ENCODE results near the gene PCMTD2.

The PCMTD2 gene

GRCh38 chr20:64217539-64218221 is 37.9 kb upstream of the PCMTD2 start:
- H3K4me1 Mint-ChIP-seq = peaks cover 19% of the 10 kb centered on the region

GRCh38 chr20:64219202-64219601 is 36.3 kb upstream of the PCMTD2 start:
- no peak overlapping the region for H3K4me3 Mint-ChIP-seq
- ATAC-seq (replicated peaks; ENCODE audit: extremely low read depth, poor library complexity, severe bottlenecking) (no peak), DNase-seq (ENCODE audit: low spot score in 2 of 2) (no peak)
- peaks cover 34% of the 10 kb centered on the region for H3K27me3 Mint-ChIP-seq
- H3K4me1 Mint-ChIP-seq = peaks cover 26% of the 10 kb centered on the region
- H3K36me3 Mint-ChIP-seq (ENCODE audit: insufficient read depth) = no peaks in the 10 kb centered on the region
- H3K27ac Mint-ChIP-seq (ENCODE audit: low read depth) = no peak overlapping the region
- no peaks in the 10 kb centered on the region for H3K9me3 Mint-ChIP-seq

More at GRCh38 chr20:64217539-64218221, 37.9 kb upstream of the PCMTD2 start:
- Mint-ChIP-seq H3K36me3 (ENCODE audit: insufficient read depth) (peaks cover 3% of the 10 kb centered on the region), H3K27ac (ENCODE audit: low read depth) (no peak overlapping the region), H3K9me3 (no peaks in the 10 kb centered on the region), H3K4me3 (no peak overlapping the region), H3K27me3 (peaks cover 20% of the 10 kb centered on the region)
- ATAC-seq (replicated peaks; ENCODE audit: extremely low read depth, poor library complexity, severe bottlenecking) = no peak
- no peak for DNase-seq (ENCODE audit: low spot score in 2 of 2)

DNA sequence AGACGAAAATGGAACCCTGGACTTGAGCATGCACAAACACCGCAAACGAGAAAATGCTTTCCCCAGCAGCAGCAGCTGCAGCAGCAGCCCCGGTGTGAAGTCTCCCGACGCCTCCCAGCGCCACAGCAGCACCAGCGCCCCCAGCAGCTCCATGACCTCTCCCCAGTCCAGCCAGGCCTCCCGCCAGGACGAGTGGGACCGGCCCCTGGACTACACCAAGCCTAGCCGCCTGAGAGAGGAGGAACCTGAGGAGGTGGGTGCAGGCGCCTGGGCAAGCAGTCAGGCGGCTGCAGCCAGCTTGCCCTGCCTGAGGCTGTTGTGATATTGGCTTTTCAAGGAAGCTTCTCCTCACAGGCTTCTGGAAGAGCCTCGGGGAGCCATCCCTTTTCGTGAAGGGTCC is 35.8 kb upstream of the PCMTD2 start:
- Mint-ChIP-seq H3K4me1 (peaks cover 26% of the 10 kb centered on the region), H3K4me3 (no peak overlapping the region), H3K27me3 (peaks cover 37% of the 10 kb centered on the region), H3K36me3 (ENCODE audit: insufficient read depth) (no peaks in the 10 kb centered on the region), H3K27ac (ENCODE audit: low read depth) (no peak overlapping the region), H3K9me3 (no peaks in the 10 kb centered on the region)
- no peak for ATAC-seq (replicated peaks; ENCODE audit: extremely low read depth, poor library complexity, severe bottlenecking)
- DNase-seq (ENCODE audit: low spot score in 2 of 2) = no peak

GRCh38 chr20:64220420-64220819 is 35.1 kb upstream of the PCMTD2 start:
- no peaks in the 10 kb centered on the region for H3K36me3 Mint-ChIP-seq (ENCODE audit: insufficient read depth)
- DNase-seq (ENCODE audit: low spot score in 2 of 2) = no peak
- H3K4me1 Mint-ChIP-seq = peaks cover 22% of the 10 kb centered on the region
- H3K27me3 Mint-ChIP-seq = peaks cover 37% of the 10 kb centered on the region
- H3K9me3 Mint-ChIP-seq = no peaks in the 10 kb centered on the region
- no peak overlapping the region for H3K4me3 Mint-ChIP-seq
- no peak overlapping the region for H3K27ac Mint-ChIP-seq (ENCODE audit: low read depth)
- ATAC-seq (replicated peaks; ENCODE audit: extremely low read depth, poor library complexity, severe bottlenecking) = no peak

DNA sequence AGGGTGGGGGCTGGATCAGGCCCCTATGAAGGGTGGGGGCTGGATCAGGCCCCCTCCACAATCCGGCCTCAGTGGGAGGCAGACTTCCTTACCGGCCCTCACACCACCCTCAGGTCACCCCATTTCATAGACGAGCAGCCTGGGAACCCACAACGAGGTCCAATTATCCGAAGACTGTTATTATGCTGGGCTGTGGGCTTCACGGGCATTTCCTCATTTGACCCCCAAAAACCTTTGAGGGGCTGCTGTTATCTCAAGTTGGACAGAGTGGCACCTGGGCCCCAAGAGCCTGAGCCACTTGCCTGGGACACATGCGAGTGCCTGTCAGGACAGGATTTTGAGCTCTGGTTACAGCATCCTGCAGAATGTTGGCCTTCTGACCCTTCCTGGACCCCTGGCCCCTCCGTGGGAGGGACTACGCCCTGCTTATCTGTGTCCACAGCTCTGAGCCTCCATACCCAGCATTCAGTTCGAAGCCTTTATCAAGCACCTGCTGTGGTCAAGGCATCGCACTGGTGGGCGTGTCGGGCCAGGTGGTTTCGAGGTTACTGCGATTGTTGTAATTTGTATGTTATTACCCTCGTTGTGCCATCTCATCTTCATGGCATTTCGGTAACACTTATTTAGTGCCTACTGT is 34.5 kb upstream of the PCMTD2 start:
- Mint-ChIP-seq H3K27me3 (peaks cover 37% of the 10 kb centered on the region), H3K9me3 (no peaks in the 10 kb centered on the region), H3K4me1 (peaks cover 22% of the 10 kb centered on the region), H3K36me3 (ENCODE audit: insufficient read depth) (no peaks in the 10 kb centered on the region), H3K27ac (ENCODE audit: low read depth) (no peak overlapping the region), H3K4me3 (no peak overlapping the region)
- DNase-seq (ENCODE audit: low spot score in 2 of 2) (no peak), ATAC-seq (replicated peaks; ENCODE audit: extremely low read depth, poor library complexity, severe bottlenecking) (no peak)

GRCh38 chr20:64222291-64222735 is 33.2 kb upstream of the PCMTD2 start:
- H3K27ac Mint-ChIP-seq (ENCODE audit: low read depth) = no peak overlapping the region
- no peaks in the 10 kb centered on the region for H3K36me3 Mint-ChIP-seq (ENCODE audit: insufficient read depth)
- H3K4me3 Mint-ChIP-seq = no peak overlapping the region
- DNase-seq (ENCODE audit: low spot score in 2 of 2) (no peak), ATAC-seq (replicated peaks; ENCODE audit: extremely low read depth, poor library complexity, severe bottlenecking) (no peak)
- H3K9me3 Mint-ChIP-seq = no peaks in the 10 kb centered on the region
- H3K27me3 Mint-ChIP-seq = peaks cover 37% of the 10 kb centered on the region
- peaks cover 32% of the 10 kb centered on the region for H3K4me1 Mint-ChIP-seq

- no peak for DNase-seq (ENCODE audit: low spot score in 2 of 2)
- no peak overlapping the region for H3K27ac Mint-ChIP-seq (ENCODE audit: low read depth)
- no peak for ATAC-seq (replicated peaks; ENCODE audit: extremely low read depth, poor library complexity, severe bottlenecking)
- H3K36me3 Mint-ChIP-seq (ENCODE audit: insufficient read depth) = no peaks in the 10 kb centered on the region
- no peaks in the 10 kb centered on the region for H3K9me3 Mint-ChIP-seq
- peaks cover 40% of the 10 kb centered on the region for H3K27me3 Mint-ChIP-seq
- no peak overlapping the region for H3K4me3 Mint-ChIP-seq
- H3K4me1 Mint-ChIP-seq = peaks cover 36% of the 10 kb centered on the region
Observed at GRCh38 chr20:64222851-64223525, 32.6 kb upstream of the PCMTD2 start.

GRCh38 chr20:64223526-64224067 is 32.0 kb upstream of the PCMTD2 start:
- no peaks in the 10 kb centered on the region for H3K36me3 Mint-ChIP-seq (ENCODE audit: insufficient read depth)
- ATAC-seq (replicated peaks; ENCODE audit: extremely low read depth, poor library complexity, severe bottlenecking) = no peak
- no peak overlapping the region for H3K4me3 Mint-ChIP-seq
- H3K27me3 Mint-ChIP-seq = peaks cover 46% of the 10 kb centered on the region
- H3K27ac Mint-ChIP-seq (ENCODE audit: low read depth) = no peak overlapping the region
- no peak for DNase-seq (ENCODE audit: low spot score in 2 of 2)
- peaks cover 40% of the 10 kb centered on the region for H3K4me1 Mint-ChIP-seq
- H3K9me3 Mint-ChIP-seq = no peaks in the 10 kb centered on the region

DNA sequence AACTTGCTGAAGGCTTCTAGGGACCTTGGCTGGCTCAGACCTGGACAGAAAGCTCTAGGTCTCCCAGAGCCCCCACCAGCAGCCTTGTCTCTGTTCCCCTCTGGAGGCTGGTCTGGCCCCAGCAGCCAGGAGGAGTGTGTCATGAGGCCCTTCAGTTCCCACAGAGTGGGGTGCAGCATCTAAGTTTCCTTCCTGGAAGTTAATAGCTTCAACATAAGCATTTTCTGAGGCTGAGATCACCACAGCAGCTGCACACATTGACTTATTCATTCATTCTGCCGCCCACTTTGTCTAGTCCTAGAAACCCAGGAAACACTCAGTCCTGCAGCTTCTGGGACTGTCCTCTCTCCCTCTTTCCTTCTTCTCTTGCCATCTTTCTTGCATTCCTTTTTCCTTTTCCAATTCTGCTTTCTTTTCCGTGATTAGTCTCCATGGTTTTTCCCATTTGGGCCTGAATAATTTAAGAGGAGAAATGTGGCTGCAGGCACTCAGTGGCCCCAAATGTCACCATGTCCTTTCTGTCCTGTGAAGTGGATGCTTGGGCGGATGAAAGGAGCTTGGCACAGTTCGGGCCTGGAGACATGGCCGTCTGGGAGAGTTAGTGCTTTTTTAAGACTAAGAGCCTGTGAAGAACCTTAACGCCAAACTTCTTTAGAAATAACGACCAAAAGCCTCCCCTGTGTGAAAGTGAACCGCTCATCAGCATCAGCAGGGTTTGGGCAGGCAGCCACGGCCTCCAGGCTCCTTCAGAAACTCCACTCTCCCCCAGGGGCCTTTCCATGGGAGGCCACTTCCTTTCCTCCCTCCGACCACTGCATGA is 31.0 kb upstream of the PCMTD2 start:
- H3K4me3 Mint-ChIP-seq = no peak overlapping the region
- peaks cover 31% of the 10 kb centered on the region for H3K4me1 Mint-ChIP-seq
- H3K36me3 Mint-ChIP-seq (ENCODE audit: insufficient read depth) = no peaks in the 10 kb centered on the region
- H3K9me3 Mint-ChIP-seq = no peaks in the 10 kb centered on the region
- H3K27ac Mint-ChIP-seq (ENCODE audit: low read depth) = no peak overlapping the region
- ATAC-seq (replicated peaks; ENCODE audit: extremely low read depth, poor library complexity, severe bottlenecking) (no peak), DNase-seq (ENCODE audit: low spot score in 2 of 2) (no peak)
- H3K27me3 Mint-ChIP-seq = peaks cover 46% of the 10 kb centered on the region

GRCh38 chr20:64225171-64225595 is 30.4 kb upstream of the PCMTD2 start:
- ATAC-seq (replicated peaks; ENCODE audit: extremely low read depth, poor library complexity, severe bottlenecking) (no peak), DNase-seq (ENCODE audit: low spot score in 2 of 2) (no peak)
- H3K36me3 Mint-ChIP-seq (ENCODE audit: insufficient read depth) = no peaks in the 10 kb centered on the region
- peaks cover 31% of the 10 kb centered on the region for H3K4me1 Mint-ChIP-seq
- no peaks in the 10 kb centered on the region for H3K9me3 Mint-ChIP-seq
- no peak overlapping the region for H3K4me3 Mint-ChIP-seq
- no peak overlapping the region for H3K27ac Mint-ChIP-seq (ENCODE audit: low read depth)
- peaks cover 46% of the 10 kb centered on the region for H3K27me3 Mint-ChIP-seq

- ATAC-seq (replicated peaks; ENCODE audit: extremely low read depth, poor library complexity, severe bottlenecking) (no peak), DNase-seq (ENCODE audit: low spot score in 2 of 2) (no peak)
- no peaks in the 10 kb centered on the region for H3K9me3 Mint-ChIP-seq
- peaks cover 45% of the 10 kb centered on the region for H3K27me3 Mint-ChIP-seq
- peaks cover 31% of the 10 kb centered on the region for H3K4me1 Mint-ChIP-seq
- no peak overlapping the region for H3K4me3 Mint-ChIP-seq
- H3K27ac Mint-ChIP-seq (ENCODE audit: low read depth) = peak overlapping the region; percentile 75
- no peaks in the 10 kb centered on the region for H3K36me3 Mint-ChIP-seq (ENCODE audit: insufficient read depth)
Observed at GRCh38 chr20:64225828-64226598, 29.5 kb upstream of the PCMTD2 start.
